ENCODE results near the gene DIS3L.
"Not testable (repeated sequence)": the region's sequence is repeated elsewhere in the genome, so short reads cannot be mapped to it uniquely, and the experiment has no call there.

DIS3L gene

DNA sequence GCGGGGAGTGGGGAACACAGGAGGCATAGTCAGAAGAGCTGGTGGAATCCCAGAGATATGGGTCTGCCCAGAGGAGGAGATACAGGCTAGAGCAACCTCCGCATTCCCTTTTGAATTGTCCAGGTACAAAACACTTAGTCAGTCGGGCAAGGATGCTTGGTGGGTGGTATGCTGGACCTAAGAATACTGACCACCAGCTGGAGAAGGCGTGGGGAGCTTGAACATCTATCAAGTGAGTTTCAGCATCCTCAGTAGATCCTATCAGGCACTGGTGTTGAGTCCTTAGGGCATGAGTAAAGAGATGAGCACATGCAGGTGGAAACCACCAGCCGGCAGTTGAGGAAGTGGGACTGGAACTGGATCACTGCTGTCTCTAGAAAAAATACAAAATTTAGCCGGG, 14.7 kb upstream of the DIS3L start:
- DNase-seq = no peak

DNA sequence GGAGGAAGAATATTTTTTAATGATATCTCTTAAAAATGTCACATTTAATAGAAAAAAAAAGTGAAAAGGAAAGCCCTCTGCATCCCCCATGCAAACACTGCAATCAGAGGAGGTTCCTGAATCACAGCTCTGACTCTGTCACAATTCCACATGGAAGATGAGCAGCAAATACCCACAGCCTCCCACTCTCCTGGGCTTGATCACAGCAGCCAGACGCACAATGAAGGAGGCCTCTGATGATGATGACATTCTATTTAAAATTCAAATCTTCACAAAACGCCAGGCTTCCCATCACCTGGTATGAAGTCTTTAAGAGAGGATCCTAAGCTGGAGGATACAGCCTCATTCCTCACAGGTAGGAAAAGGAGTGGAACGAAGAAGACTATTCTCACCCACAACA, 9.1 kb upstream of the DIS3L start:
- DNase-seq = no peak

DNA sequence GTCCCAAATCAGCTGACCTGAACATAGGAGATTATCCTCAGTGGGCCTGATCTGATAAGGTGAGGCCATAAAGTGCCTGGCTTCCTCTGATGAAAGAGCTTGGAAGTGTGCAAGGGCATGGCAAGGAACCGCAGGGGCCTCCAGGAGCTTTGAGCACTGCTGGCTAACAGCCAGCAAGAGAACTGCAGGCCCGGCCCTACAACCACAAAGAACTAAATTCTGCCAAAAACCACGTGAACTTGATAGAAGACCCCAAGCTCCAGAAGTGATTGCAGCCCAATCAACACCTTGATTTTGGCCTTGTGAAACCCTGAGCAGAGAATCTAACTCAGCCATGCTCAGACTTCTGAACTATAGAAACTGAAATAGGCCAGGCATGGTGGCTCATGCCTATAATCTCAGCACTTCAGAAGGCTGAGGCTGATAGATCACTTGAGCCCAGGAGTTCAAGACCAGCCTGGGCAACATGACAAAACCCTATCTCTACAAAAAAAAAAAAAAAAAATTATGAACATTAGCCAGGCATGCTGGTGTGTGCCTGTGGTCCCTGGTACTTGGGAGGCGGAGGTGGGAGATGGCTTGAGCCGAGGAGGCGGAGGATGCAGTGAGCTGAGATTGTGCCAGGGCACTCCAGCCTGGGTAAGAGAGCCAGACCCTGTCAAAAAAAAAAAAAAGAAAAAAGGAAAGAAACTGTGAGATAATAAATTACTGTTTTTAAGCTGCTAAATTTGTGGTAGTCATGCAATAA, 7.7 kb upstream of the DIS3L start:
- no peak for DNase-seq

- DNase-seq = peak; percentile 22
These were observed 5.8 kb upstream of the DIS3L start for GRCh38 chr15:66287461-66288057.

DNA sequence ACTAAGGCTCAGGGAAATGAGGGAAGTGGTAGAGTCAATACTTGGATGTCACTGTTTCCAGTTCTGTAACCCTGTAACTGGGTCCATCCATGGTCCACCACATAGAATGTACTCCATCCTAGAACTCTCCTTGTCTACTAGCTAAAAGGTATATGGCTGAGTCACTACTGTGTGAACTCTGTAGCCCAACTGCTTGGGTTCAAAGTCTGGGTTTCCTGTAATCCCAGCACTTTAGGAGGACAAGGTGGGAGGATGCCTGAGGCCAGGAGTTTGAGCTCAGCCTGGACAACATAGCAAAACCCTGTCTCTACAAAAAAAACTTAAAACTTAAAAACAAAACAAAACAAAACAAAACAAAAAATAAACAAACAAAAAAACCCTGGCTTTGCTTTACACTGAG, 5.3 kb upstream of the DIS3L start:
- DNase-seq = no peak

DNA sequence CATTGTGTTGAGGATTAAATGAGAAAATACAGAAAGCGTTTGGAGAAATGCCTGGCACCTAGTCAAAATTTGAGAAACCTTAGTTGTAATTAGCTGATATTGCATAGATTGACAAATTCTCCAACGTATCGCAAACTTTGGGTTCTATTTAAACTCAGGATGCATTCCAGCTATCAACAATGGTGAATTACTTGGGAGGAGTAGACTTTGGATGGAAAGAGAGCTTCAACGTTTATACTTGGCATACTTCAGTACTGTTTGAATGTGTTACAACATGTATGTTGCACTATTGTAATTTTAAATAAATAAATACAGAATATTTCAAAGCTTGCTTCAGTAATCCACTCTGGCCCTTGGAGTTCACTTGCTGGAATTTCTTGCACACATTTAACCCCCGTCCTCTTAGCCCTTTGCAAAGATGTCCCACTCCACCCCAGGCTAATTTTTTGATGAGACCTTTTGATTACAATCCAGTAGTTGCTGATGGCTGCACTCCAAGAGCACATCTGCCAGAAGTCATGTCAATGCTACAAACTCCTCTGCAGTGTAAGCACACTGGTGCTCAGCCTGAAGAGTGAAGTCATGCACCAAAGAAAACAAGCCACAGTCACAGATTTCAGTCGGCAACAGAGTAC, 4.7 kb upstream of the DIS3L start:
- DNase-seq = no peak

DNA sequence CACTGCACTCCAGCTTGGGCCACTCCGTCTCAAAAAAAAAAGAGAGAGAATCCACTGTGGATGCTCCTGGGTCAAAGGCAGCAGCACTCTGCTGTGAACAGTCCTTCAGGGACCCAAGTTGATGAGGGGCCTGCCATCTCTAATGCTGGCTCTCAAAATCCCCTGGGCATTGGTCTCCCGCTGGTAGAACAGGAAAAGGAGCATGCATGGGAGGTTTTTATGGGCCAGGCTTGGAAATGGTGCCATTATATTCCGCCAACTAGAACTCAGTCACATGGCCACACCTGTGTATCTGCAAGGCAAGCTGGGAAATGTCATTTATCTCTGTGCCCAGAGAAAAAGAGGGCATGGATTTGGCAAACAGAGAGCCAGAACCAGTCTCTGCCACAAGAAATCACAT, 3.4 kb upstream of the DIS3L start:
- DNase-seq = no peak

DNA sequence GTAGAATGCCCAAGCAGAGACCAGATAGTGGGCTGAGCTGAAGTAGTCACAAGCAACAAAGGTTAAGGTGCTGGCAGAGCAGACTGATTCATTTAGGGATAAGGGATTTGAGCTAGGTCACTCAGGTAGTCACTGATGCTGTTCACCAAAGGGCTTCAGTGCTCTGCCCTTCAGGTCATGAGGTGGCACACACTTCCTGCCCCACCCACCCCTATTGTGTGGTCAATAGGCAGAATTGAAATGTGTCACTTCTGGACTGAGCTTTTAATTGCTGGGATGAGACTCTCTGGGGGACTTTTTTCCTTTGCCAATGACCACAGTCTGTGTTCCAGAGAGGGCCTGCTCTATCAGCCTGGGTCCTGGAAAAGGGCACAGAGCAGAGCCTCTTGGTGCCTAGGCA, 2.9 kb upstream of the DIS3L start:
- DNase-seq = no peak

DNA sequence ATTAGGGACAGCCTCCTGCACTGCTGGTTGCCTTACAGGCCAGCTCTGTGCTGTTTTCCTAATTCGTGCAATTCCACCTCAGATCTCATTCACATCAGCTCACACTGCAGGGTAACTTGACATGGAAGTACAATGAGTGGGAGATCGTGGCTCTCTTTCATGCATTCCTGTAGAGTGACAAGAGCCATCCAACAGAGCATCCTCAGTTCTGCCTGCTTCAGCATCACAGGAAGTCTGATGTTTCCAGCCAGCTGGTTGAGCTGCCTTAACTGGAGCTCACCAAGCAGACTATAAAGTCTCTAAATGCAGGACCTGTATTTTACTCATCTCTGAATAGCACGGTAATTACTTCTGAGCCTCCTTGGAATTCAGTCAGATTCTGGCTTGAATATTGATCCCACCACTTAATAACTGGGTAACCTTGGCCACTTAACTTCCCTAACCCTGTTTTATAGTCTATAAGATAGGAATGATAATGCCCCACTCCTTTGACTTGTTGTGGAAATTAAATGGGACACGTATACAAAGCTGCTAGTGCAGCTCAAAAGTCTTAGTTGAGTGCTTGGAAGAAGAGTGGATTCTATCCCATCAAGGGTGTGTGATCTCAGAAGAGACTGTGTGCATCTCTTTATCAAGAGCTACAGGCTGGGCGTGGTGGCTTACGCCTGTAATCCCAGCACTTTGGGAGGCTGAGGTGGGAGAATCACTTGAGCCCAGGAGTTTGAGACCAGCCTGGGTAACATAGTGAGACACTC, 1.4 kb upstream of the DIS3L start:
- DNase-seq = no peak

GRCh38 chr15:66292571-66293418, 573 bp upstream of the DIS3L start:
- no peak for DNase-seq

DNA sequence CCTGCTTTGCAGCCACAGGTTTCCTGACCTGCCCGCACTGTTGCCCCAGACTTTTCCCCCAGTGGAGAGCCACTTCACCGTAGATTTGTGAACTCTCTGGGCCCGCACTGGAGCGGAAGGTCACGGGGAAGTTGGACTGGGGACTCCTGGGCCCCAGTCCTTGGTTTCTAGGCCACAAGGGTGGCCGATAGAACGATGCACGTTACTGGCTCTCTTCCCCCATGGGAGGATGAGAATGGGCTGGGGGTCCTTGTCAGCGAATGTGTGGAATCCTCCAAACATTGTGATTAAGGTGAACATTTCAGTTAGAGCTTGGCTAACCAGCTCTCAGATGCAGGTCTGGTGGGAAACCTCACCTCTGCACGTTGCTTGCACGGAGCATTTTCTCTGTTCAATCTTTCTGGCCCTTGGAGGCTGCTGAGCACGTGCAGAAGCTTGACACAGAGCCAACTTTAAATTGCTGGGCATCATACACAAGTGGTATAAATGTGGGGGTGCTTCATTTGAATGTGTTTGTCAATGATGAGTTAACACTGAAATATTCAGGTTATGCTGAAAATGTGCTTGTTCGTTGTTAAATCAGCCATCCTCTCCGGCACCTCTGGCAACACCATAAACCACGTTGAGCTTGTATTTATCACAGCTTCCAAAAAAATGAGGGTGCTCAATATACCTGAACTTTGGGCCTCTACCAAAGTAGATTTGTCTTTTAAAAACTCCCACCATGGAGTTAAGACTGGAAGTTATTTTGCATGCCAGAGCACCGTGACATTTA, 976 bp downstream of the DIS3L start:
- DNase-seq = no peak

DNA sequence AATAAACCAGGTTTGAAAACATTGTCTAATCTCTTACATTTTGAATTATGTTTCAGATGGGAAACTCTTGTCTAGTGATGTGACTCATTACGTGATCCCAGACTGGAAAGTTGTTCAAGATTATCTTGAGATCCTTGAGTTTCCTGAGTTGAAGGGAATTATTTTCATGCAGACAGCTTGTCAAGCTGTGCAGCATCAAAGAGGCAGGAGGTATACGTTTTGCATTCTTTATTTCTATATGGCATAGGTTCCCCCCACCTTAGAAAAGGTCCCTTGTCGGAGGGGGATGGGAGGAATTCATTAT, 1.5 kb downstream of the DIS3L start:
- no peak for DNase-seq

DNA sequence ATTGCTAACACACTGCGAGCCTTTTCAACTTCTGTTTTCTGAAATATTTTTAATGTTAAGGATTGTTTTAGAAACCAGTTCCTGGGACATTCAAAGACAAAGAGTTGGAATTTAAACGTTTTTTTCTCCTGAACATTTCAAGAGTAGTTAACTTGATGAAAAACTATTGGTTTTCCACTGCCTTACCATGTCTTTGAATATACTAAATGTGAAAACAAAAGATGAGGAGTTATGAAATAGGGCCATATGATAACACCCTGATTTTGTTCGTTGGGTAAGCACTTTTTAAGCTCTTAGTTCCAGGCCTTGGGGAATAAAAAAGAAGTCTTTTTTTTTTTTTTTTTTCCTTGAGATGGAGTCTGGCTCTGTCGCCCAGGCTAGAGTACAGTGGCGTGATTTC, 2.8 kb downstream of the DIS3L start:
- no peak for DNase-seq

DNA sequence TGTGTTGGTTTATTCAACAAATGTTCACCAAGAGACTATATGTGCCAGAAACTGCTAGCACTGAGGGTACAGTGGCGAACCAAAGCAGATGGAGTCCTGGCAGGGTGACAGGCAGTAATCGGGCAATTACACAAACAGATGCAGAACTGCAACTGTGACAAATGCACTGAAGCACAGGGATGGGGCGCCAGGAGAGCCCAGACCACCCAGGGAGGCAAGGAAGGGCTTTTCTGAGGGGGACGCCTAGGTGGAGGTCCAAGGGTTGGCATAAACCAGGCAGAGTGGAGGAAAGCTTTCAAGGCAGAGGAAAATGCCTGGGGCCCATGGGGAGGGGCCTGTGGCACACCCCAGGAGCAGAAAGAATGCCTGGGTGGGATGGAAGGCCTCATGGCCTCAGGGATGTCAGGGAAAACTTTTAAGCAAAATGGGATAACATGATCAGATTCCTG, 5.5 kb downstream of the DIS3L start:
- no peak for DNase-seq

GRCh38 chr15:66302489-66303278, 9.3 kb downstream of the DIS3L start:
- no peak for DNase-seq

- not testable (repeated sequence) for DNase-seq
These were observed 11.1 kb downstream of the DIS3L start for GRCh38 chr15:66304425-66304824.

- DNase-seq = peak; percentile 45
These were observed 13.0 kb downstream of the DIS3L start for GRCh38 chr15:66306381-66306780.

- DNase-seq = no peak
These were observed 15.2 kb downstream of the DIS3L start for GRCh38 chr15:66308531-66308930.

- DNase-seq = no peak
These were observed 16.5 kb downstream of the DIS3L start for GRCh38 chr15:66309828-66310227.

GRCh38 chr15:66310786-66311185, 17.4 kb downstream of the DIS3L start:
- DNase-seq = no peak

DNA sequence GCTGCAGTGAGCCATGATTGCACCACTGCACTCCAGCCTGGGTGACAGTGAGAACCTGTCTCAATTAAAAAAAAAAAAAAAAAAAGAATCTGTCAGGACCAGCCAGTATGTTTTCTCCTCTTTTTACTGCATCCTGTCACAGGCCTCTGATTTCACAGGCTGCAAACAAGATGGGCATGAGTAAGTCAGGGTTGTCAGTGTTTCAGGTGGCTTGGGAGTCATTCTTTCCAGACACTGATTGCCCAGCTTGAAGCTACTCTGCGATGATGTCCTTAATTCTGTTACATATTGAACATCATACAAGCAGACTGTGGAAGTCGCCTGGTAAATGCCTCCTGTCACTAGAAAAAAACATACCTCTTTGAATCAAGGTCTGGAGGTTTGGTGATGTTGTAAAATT, 18.8 kb downstream of the DIS3L start:
- DNase-seq = no peak
